Right ventricle myocardium superior (tissue), 1 donor: ENCODE measurements around the gene SKA3. TPM values are rescaled to one million over a fixed set of nuclear protein-coding genes. Genes with fewer than 3 reads are reported as not detected.

Experiments
- ATAC-seq: fragments of 200-7000 bp; cut with Tn5 transposase; one replicate; pipeline ENCODE4 v1.9.1; 2020; ENCODE audit warnings: mild to moderate bottlenecking; ENCODE audit not compliant: poor library complexity
- DNase-seq: peaks from one replicate; pipeline ENCODE4 v3.0.0-alpha.2; 2020
- intact Hi-C: fragments of 100-400 bp; cut with DNase I; formaldehyde crosslinking; loops from one replicate; pipeline ENCODE4 v1.11.2; 2022
- total RNA-seq: library from RNA; stranded (reverse); fragmentation: NEBNext Ultra II Directional; extraction: Animal tissue kit (Norgen Biotek cat#: 25700); gene quantifications from one replicate; pipeline ENCODE4 v1.2.1, GENCODE V29; 2021
- donor health status: DM: no; HTN: yes; CAD: no; lungs with severe emphysema.

SKA3 gene
- total RNA-seq, 1 donor from 2014 or later, result 0.32 TPM

DNA sequence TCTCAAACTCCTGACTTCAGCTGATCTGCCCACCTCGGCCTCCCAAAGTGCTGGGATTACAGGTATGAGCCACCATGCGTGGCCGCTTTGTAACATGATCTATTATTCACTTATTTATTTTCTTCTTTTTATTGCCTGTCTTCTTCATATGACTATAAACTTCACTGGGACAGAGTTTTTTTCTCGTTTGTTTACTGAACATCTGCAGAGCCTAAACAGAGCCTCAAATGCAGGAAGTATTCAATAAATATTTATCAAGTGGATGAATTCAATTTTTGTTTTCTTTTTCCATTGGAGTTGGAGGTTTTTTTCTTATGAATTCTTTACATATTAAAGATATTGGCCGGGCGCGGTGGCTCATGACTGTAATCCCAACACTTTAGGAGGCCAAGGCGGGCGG, 54.7 kb downstream of the SKA3 start:
- intact Hi-C loops, result no loop called here
- no peak for ATAC-seq
- no peak for DNase-seq

DNA sequence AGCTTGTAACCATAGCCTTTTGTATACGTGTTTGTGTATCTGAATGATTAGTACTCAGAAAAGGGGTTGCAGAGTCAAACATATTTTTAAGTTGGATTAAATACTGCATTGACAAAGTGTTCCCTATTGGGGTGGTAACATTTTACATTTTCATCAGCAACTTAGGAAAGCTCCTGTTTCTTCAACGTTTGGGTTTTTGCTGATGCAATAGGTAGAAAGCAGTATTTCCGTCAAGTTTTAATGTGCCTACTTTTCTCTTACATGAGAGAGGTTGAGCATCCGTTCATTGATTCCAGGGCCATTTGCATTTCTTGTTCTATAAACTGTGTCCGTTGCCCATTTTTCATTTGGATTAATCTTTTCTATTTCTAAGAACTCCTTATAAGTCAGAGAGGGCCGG, 56.2 kb downstream of the SKA3 start:
- DNase-seq, result no peak
- ATAC-seq, result no peak
- intact Hi-C loops, result no loop called here

DNA sequence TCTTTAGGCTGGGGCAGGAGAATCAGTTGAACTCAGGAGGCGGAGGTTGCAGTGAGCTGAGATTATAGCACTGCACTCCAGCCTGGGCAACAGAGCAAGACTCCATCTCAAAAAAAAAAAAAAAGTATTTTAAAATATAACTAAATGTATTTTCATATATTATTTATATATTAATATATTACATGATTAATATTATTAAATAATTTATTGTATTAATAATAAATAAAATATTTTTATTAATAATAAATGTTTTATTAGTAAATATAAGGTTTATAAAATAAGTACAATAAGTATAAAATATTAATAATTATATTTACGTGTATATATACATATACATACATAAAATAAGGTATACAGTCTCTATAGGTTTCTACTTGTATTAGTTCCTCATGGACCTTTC, 56.8 kb downstream of the SKA3 start:
- intact Hi-C loops, result loop anchor here (10.0 kb wide), 1 partner anchor 355 kb away; no protein-coding TSS in a partner anchor
- ATAC-seq, result no peak
- no peak for DNase-seq

DNA sequence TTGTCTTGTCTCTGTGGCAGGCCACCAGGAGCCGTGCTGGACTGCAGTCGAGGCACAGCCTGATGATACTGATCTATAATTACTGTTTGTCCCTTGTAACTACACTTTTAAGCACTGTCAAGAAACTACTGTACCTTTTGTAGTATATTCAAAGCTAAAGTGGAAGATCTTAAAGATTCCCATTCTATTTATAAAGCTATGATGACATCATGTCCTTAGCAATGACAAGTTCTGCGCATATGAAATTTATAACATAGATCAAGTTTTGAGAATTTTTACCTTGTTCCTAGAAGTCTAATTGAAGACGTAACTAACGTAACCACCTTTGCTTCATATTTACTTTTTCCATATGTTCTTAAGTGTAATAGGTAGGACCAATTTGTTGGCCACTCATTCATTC, 58.2 kb downstream of the SKA3 start:
- ATAC-seq (no peak), DNase-seq (no peak)
- intact Hi-C loops, result loop anchor here (10.0 kb wide), 1 partner anchor 357 kb away; no protein-coding TSS in a partner anchor

DNA sequence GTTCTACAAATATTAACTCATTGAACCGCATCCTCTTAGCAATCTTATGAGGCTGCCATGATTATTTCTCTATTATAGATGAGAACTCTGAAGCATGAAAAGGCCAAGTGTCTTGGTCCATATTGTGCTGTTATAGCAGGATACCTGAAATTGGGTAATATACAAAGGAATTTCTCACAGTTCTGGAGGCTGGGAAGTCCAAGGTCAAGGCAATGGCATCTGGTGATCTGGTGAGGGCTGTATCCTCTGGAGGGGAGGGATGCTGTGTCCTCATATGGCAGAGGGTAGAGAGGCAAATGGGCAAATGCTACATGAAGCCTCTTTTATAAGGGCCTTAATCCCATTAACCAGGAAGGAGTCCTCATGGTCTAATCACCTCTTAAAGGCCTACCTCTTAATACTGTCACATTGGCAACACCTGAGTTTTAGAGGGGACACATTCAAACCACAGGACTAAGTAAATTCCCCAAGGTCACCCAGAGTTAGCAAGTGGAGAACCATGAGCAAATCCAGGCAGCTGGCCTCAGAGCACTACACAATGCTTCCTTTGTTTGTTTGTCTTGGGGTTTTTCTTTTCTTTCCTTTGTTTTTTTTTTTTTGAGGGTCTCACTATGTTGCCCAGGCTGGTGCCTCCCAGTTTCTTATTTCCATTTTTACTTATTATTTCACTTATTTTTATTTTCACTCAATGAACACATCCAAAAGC, 59.1 kb downstream of the SKA3 start:
- no peak for DNase-seq
- no peak for ATAC-seq
- intact Hi-C loops, result loop anchor here (10.0 kb wide), 1 partner anchor 358 kb away; no protein-coding TSS in a partner anchor

DNA sequence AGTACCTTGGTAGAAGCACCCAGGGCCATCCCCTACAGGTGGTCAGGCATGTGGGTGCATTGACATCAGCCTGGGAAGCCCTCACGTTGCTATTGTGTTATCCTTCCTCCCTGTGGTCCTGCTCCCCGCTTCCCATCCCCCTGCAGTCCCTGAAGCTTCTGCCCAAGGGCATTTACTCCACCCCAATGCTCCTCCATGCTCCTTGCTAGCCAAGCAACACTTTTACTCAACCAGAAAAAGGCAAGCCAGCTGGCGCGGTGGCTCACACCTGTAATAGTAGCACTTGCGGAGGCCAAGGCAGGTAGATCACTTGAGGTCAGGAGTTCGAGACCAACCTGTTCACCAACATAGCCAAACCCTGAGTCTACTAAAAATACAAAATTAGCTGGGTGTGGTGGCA, 60.2 kb downstream of the SKA3 start:
- intact Hi-C loops, result loop anchor here (10.0 kb wide), 1 partner anchor 359 kb away; no protein-coding TSS in a partner anchor
- ATAC-seq, result no peak
- no peak for DNase-seq

DNA sequence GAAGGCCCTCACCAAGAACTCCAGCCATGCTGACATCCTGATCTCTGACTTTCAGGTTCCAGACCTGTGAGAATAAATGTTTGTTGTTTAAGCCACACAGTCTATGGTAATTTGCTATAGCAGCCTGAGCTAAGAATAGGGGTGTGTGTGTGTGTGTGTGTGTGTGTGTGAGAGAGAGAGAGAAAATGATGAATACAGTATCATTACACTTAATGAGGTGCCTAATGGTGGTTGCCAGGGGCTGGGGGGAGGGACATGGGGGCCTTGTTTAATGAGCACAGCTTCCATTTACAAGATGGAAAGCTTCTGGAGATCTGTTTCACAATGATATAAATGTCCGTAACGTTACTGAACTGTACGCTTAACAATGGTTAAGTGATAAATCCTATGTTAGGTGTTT, 61.1 kb downstream of the SKA3 start:
- DNase-seq, result no peak
- no peak for ATAC-seq
- intact Hi-C loops, result loop anchor here (10.0 kb wide), 1 partner anchor 360 kb away; no protein-coding TSS in a partner anchor

DNA sequence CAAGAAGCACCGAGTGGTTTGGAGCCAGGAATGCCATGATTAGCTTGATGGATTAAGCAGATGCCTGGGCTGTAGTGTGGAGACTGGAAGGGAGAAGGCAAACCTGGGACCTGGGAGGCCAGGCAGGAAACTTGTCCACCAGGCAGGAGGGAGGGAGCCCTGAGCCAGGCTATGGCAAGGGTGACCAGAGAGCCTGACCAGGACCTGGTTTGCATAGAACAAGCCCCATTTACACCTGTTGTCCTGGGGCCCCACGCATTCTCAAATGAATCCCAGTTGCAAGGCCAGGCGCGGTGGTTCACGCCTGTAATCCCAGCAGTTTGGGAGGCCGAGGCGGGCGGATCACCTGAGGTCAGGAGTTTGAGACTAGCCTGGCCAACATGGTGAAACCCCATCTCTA, 64.8 kb downstream of the SKA3 start:
- intact Hi-C loops, result loop anchor here (10.0 kb wide), 1 partner anchor 363 kb away; no protein-coding TSS in a partner anchor
- DNase-seq (no peak), ATAC-seq (no peak)

DNA sequence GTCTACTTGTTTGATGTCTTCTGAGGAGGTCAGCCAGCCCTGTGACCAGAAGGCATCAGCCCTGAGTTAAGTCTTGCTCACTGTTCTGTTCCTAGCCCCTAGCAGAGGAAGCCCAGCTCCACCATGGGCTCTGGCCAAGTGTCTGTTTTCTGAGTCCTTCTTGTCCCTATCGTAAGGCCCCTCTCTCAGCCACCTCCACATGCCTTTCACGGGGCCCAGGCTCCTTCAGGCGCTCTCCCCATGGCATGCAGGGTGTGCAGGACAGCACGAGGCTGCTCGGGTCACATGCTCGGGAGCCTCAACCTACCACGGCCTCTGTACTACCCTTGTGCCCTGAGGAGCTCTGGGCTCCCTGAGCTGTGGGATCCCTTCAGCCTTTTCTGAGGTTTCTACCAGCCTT, 67.2 kb downstream of the SKA3 start:
- intact Hi-C loops, result no loop called here
- ATAC-seq, result no peak

DNA sequence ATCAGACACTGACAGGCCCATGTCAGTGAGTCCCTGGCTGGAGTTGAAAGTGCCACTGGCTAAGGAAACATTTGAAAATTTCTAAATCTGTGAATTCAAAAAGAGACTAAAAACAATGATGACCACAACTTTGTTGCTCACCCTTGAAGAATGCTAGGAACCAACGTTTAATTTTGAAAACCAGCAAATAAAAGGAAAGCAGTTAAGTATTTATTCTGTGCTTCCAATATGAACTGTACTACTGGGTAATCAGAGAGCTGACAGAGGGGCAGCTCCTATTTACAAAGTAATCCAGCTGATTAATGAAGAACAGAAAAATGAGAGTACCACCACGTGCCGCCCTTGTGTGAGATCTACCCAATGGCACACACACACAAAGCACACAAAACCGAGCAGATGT, 70.3 kb downstream of the SKA3 start:
- DNase-seq (no peak), ATAC-seq (no peak)
- intact Hi-C loops, result no loop called here

More for the DNA sequence above, 67.2 kb downstream of the SKA3 start:
- no peak for DNase-seq

DNA sequence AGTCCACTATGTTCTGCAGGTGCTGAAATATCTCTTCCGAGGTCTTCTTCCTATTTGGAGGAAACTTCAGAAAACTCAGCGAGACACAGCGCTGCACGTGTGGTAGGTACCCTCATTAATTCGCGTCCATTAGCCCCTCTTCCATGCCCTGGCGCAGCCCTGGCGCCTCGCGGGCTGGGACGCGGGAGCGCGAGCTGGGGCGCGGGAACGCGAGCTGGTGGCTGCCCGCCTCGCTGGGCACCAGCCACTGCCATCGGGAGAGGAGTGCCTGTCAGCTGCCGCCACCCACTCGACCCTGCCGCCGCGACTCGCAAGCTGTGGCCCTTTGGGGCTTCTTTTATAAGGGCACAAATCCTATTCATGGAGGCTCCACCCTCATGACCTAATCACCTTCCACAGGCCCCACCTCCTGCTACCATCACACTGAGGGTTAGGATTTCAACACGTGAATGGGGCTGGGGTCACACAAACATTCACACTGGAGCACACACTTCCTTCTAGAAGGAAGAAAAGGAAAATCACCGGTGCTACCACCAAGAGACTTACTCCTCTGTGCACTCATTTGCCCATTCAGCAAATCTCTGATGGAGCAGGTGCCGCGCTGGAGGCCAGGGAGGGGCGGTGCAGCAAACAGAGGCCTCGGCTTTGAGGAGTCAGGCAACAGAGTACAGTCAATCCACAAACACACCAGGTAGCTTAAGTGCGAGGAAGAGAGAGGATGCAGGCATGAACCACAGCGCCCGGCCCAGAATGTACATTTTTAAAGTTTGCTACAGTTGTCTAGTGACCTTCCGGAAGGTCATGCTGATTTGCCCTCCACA, 71.9 kb downstream of the SKA3 start:
- intact Hi-C loops, result no loop called here
- ATAC-seq (no peak), DNase-seq (no peak)

Other genes with a start within 250 kb of the SKA3 start
- gene LATS2, start 115.0 kb downstream of the SKA3 start, total RNA-seq, result 22.5 TPM
- gene SAP18, start 36.4 kb downstream of the SKA3 start, total RNA-seq, result 235 TPM
- gene MRPL57, start 106 bp upstream of the SKA3 start, total RNA-seq, result 20.2 TPM